Prostate gland (tissue), 2 donors: ENCODE data around the gene PPFIA4.

Experiments used
- POLR2A ChIP-seq: fragments of 450-650 bp; IDR thresholded peaks from one replicate; pipeline ENCODE4 v1.6.1; 2016; ENCODE audit warnings: antibody characterized with exemption, mild to moderate bottlenecking
- TF ChIP-seq, protein P1 (sequence below), 4 experiments: fragments of 200-600 bp in 2 of 4; fragments of 450-650 bp in 2 of 4; sonication (generic) in 2 of 4; IDR thresholded peaks; 1 replicate in 3 of 4; 2 replicates in 1 of 4; pipeline ENCODE4 v1.5.1; 2016 to 2019; ENCODE audit warnings: antibody characterized with exemption in 4 of 4, mild to moderate bottlenecking in 2 of 4, moderate library complexity in 2 of 4

GRCh38 chr1:203066965-203067364 lies 40.7 kb downstream of the PPFIA4 start:
- TF ChIP-seq, protein P1, sequence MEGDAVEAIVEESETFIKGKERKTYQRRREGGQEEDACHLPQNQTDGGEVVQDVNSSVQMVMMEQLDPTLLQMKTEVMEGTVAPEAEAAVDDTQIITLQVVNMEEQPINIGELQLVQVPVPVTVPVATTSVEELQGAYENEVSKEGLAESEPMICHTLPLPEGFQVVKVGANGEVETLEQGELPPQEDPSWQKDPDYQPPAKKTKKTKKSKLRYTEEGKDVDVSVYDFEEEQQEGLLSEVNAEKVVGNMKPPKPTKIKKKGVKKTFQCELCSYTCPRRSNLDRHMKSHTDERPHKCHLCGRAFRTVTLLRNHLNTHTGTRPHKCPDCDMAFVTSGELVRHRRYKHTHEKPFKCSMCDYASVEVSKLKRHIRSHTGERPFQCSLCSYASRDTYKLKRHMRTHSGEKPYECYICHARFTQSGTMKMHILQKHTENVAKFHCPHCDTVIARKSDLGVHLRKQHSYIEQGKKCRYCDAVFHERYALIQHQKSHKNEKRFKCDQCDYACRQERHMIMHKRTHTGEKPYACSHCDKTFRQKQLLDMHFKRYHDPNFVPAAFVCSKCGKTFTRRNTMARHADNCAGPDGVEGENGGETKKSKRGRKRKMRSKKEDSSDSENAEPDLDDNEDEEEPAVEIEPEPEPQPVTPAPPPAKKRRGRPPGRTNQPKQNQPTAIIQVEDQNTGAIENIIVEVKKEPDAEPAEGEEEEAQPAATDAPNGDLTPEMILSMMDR (IDR thresholded peaks at IDR 0.05): no peak
- no peak for TF ChIP-seq POLR2A
